ENCODE measurements around the gene SUGT1.
A peak's percentile ranks its signal among the peaks of the same experiment; 100 is the strongest.
"Not testable (repeated sequence)": the region's sequence is repeated elsewhere in the genome, so short reads cannot be mapped to it uniquely, and the experiment has no call there.

The SUGT1 gene

GRCh38 chr13:52670726-52671125 is 18.1 kb downstream of the SUGT1 start:
- DNase-seq: no peak

DNA sequence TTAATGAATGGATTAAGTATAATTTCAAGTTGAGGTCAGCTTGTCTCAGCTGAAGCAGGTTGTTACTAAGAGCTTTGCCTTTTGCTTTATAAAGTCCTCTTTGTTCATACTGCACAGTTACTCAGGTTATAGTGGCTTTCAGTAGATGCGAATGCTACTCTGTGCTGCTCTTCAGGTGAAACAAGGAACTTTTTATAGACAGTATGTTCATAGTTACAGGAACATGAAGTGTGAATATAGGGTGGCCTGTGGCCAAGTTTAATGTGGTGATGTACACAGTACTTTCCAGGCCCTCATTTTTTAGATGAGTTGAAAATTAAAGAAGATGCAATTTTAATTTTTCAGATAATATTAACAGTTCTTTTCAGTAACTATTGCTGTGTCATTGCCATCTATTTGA is 20.8 kb downstream of the SUGT1 start:
- DNase-seq: no peak

GRCh38 chr13:52677823-52678222 is 25.2 kb downstream of the SUGT1 start:
- DNase-seq: no peak

GRCh38 chr13:52685806-52686205 is 33.2 kb downstream of the SUGT1 start:
- DNase-seq: not testable (repeated sequence)

DNA sequence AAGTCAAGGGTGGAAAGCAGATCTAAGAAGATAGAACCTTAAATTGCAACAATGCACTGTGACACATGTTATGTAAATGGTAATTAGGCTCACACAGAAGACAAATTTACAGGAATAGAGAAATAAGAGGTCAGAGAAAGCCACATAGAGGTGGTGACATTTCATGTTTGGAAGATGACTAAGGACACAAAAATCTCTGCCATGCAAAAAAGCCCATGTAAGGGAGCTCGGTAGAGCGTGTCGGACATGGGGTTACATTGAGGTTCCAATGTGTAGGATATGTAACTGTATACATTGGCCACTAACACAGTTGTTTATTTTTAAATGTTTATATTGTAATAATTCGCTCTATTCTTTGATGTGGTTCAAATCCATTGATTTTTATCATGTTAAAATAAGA is 33.7 kb downstream of the SUGT1 start:
- no peak for DNase-seq

DNA sequence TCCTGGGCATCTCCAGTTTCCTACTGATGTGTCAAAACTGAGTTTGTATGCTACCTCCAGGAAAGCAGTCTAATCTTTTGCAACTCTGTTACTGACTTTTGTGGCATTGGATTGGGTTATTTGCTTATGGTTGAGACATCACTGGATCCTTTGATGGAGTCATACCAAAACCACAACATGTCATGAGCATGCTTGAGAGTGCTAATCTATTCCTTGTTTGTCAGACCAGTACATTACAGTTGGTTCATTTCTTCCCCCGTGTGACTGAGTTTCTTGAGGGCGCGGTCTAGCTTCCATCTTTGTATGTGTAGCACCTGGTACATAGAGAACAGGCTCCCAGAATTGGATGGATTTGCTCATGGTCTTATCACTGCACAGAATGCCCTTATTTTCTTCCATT is 43.2 kb downstream of the SUGT1 start:
- DNase-seq: no peak

DNA sequence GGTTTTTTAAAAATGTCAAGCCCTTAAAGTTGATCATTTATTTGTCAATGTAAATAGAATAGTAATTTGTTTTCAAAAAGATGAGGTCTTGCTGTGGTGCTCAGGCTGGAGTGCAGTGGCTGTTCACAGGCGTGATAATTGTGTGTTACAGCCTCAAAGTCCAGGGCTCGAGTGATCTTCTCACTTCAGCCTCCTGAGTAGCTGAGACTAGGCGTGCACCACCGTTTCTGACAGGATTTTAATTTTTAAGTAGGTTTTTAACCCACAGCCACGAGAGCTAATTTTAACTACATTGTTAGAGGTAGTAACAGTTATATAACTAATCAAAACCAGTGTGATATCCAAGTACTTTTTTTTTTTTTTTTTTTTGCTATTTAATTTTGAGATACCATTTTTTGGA is 43.9 kb downstream of the SUGT1 start:
- no peak for DNase-seq

DNA sequence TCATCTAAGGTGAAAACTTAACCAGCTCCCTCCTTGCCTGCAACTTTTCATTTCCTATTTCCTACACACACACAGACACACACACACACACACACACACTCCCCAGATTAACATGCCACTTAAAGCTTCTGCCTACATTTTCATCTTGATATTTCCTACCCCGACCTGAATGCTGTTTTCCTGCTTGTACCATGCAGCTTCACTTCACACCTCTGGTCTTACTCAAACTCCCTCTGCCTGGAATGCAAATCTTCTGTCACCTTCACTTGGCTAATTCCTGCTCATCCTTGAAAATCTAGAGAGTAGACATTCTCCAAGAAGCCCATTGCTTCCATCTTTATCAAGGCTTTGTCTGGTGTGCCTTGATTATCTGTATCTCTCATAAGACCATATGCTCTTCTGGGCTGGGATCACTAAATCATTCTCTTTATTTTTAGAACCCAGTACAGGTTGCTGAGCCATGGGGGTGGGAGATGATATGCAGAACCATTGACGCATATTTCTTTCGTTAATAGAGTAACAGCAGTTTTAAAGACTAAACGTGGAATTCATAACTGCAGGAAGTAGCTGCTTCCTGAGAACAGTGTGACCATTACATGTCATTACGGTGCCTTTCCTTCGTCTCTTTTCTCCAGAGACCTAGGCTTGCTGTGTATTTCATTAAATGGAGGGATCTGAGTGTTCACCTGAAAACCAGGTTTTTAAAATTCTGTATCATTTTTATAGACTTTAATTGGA is 49.3 kb downstream of the SUGT1 start:
- no peak for DNase-seq

GRCh38 chr13:52703482-52703881 is 50.8 kb downstream of the SUGT1 start:
- DNase-seq: no peak

DNA sequence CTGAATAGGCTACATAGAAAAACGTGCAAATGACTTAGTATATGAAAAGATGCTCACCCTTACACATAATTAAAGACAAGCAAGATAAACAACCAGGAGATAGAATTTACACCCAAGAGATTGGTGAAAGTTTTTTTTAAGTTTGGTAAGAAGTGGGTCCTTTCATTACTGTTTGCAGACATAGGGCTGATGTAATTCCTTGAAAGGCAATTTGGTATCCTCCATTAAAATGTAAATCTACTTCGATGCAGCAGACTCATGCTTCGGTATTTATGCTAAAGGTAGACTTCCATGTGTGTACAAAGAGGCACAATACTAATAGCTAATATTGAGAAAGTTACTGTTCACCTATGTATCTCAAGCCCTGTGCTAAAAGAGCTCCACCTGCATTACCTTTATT is 53.4 kb downstream of the SUGT1 start:
- DNase-seq: no peak

DNA sequence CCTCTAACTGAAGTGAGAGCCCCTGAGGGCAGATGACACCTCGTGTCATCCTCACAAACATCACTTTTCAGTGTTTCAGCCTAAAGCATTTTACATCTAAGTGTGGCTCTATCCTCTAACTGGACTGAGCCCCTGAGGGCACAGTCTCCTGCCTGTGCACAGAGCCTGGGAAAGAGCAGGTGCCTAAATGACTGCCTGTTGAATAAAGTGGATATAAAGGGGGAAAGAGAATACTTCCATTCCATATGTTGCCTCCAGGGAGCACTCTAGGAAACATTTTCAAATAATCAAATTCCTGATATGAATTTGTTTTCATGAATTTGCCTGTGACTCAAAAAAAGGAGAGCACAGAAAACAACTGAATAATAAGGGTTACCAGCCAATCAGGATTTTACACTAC is 54.7 kb downstream of the SUGT1 start:
- peak; percentile 9 for DNase-seq

GRCh38 chr13:52708266-52708665 is 55.6 kb downstream of the SUGT1 start:
- not testable (repeated sequence) for DNase-seq

GRCh38 chr13:52711286-52711685 is 58.6 kb downstream of the SUGT1 start:
- DNase-seq: no peak

DNA sequence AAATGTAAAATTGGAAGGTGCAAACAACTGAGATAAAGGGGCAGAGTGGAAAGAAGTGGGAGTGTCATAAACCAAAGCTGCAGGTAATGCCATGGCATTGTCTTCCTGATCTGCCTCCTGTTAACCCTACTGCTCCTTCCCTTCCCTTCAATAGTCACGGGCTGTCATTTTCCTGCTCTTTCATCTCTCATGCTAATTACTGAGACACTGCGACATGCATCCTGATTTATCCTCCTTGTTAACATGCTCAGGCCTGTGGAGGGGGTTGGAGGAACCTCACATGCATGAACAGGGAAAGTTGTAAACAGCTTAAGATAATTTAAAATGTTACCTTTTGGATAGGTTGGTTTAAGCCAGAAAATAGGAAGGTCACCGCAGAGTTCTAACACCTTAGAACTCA is 59.7 kb downstream of the SUGT1 start:
- no peak for DNase-seq

DNA sequence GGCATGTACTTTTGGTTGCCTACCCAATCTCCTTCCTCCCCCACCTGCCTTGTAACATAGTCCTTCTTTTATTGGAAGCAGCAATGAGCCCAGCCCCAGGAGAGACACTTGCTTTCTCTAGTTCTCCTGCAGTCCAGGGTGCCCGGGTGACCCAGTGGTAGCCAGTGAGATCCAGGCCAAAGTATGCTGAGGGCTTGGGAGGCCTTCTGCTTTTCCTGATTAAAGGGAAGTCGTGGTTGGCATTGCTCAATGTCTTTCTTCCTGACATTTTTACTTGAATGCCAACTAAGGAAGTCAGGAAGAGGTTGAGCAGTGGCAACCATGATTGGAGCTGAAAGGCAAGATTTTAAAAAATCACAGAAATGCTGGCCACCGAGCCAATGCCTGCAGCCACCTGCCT is 61.3 kb downstream of the SUGT1 start:
- no peak for DNase-seq

- not testable (repeated sequence) for DNase-seq
Measured at GRCh38 chr13:52720904-52721303, 68.3 kb downstream of the SUGT1 start.

DNA sequence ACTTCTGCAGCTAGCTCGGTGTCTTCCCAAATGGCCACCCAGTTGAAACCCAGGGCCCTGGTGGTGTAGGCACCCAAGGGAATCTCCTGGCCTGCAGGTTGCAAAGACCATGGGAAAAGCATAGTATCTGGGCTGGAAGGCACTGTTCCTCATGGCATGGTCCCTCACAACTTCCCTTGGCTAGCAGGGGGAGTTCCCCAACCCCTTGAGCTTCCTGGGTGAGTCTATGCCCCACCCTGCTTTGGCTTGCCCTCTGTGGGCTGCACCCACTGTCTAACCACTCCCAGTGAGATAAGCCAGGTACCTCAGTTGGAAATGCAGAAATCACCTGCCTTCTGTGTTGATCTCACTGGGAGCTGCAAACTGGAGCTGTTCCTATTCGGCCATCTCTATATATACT is 68.7 kb downstream of the SUGT1 start:
- not testable (repeated sequence) for DNase-seq

GRCh38 chr13:52723181-52723580 is 70.5 kb downstream of the SUGT1 start:
- no peak for DNase-seq

DNA sequence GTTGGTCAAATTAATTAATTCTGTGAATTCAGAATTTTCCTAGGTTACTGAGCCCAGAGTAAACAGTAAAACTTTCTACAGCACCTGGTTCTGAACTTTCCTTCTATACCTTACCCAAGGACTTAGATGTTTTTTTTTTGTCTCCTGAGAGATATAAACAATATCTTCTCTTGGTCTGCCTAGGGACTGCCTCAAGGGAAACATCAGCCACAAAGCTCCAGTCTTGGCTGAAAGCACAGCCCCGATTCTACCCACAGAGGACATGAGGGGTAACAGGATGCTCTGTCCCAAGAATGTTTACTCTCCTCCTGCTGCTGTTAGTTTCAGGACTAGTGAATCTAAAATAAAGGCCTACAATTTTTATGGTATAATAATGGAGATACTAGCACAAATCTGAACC is 72.7 kb downstream of the SUGT1 start:
- no peak for DNase-seq

DNA sequence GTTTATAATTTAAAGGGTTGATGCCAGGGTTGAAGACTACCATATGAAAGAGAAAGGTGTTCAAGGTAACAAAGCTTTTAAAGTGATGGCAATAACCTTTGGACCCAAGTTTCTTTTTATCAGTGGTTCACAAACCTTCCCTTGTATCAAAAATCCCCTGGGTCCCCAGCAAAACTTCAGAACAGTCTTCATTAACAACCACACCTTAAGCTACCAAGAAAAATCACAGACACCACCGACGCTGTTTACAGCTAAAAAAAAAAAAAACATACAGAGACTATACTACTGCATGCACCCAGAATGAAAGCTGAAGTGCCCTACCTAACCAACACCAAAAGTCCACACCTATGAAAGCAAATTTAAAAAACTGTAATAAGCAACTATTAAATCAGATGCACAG is 73.6 kb downstream of the SUGT1 start:
- DNase-seq: no peak

DNA sequence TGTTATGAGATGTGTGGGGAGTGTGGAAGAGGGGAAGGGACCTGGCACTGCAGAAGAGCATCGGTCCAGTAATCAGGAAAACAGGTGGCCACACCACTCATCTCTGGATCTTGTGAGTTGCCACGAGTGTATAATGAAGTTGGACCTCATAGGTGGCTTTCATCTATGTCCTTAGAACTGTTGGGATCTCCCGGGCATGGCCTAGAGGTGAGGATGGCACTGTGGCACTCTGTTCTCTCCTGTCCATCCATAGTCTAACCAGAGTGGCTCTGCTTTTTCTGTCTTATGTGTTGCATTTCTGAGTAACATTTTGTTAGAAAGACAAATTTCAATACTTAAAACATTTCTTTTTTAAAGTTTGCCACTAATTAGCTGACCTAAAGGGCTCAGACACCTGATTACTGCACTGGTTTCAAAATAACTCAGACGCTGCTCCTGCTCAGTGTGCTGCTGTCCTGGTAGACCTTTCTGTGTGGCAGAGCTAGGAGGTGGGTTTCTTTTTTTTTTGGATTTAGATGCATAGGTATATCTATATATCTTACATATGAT is 81.5 kb downstream of the SUGT1 start:
- no peak for DNase-seq

GRCh38 chr13:52736891-52737290 is 84.3 kb downstream of the SUGT1 start:
- DNase-seq: no peak

DNA sequence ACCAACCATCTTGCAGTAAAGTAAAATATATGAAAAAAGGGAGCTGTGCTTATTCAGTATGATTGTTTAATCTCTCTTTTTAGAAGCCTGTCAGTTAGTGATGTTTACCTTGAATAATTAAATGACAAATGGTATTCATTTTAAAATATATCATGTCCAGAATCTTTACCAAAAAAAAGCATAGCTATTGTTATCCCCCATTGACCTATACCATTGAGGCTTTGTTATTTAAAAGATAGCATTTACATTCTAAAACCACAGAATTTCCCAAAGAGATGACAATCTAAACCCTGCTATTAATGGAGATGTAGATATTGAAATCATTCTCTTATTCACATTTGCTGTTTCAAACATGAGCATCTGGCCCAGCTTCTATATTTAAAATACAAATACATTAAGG is 84.8 kb downstream of the SUGT1 start:
- no peak for DNase-seq

DNA sequence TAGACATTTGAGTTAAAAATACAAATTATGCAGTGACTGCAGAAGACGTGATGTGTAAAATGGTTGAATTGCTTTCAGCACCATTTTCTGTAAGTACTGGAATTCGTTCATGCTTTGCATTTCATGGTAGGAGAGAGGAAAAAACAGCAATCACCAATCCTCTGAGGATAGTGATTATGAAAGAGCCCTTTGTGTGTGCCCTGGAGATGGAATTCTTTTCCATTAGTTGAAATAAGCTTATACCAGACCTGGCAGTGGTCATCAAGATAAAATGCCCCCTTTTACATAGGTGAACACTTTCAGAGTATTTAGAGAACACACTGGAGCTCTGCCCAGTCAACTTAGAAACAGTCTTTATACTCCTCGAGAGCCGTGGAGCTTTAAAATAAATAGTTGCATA is 85.3 kb downstream of the SUGT1 start:
- no peak for DNase-seq
